Measurements from ENCODE around the gene RAD51C.

DNA sequence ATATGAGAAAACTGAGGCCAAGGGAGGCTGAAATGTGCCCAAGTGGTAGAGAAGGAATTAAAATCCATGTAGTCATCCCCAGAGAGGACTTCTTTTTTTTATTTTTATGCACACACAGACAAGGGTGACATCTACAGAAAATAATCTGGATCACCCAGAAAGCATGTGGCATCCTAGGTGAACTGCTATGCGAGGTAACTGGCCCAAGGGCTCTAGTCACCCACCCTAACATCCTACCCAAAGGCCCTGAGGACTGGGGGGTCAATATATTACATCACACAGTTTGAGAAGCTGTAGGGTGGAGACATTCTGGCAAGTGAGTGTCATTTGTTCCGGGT is 23.8 kb upstream of the RAD51C start:
- TF ChIP-seq CTCF (IDR thresholded peaks at IDR 0.05): no peak
- no peak for TF ChIP-seq POLR2A (IDR thresholded peaks at IDR 0.05)

Measured in uterus (tissue), 2 donors.